Measurements from ENCODE around the gene SCTR.

SCTR gene

GRCh38 chr2:119440873-119441272 is 83.4 kb downstream of the SCTR start:
- no peak for DNase-seq

DNA sequence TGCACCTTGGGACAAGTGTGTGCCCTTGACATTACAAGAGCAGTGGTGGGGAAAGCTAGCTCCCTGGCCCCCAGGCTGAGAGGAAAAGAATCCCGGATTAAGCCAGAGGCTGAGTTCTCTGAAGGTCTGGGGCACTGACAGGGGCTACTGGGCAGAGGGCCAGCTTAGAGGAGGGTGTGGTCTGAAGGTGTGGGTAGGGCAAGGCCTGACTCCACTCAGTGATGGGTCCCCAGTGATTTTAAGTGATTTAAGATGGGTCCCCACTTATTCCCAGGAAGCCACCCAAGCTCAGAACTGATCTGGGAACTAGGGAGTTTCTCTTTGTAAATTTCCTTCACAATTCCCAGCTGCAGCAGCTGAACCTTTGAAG is 83.8 kb downstream of the SCTR start:
- DNase-seq = no peak

DNA sequence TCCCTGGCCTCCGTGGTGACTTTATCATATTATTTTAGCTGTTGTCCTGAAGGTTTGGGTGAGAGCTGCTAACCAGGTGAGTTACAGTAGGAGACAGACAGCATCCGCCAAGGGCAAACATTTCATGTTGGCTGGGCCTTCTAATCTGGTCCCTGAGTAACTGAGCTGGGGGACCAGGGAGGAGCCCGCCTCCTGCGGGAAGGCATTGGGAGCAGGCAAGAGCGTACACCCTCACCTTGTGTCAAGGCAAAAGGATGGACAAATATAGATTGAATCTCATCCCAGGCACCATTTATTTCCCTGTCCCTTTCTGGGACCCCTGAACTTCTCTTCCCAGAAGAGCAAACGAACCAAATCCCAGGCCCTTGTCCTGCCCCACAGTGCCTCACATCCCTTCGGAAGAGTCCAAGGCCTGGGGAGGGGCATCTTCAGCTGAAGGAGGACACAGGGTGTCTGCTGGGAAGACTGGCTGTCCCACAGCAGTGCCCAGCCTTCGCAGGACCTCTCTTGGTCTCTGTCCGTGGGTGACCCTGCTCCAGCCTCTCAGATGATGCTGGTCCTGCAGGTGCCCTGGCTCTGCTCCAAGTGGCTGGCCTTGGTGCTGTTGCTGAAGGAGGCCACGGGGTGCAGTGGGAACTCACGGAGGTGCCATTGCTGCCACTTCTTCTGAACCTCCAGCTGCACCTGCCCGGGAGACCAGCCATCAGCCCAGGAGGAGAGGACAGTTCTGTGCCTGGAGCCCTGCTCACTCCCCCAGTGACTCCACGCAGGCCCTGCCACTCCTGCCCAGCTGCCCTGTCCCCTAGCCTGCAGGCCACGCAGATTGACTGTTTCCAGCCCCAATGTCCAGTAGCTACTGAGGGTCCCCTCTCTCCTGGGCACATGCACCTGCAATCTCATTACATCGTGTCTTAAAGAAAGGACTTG is 84.4 kb downstream of the SCTR start:
- no peak for DNase-seq

GRCh38 chr2:119438726-119439284 is 85.5 kb downstream of the SCTR start:
- no peak for DNase-seq

DNA sequence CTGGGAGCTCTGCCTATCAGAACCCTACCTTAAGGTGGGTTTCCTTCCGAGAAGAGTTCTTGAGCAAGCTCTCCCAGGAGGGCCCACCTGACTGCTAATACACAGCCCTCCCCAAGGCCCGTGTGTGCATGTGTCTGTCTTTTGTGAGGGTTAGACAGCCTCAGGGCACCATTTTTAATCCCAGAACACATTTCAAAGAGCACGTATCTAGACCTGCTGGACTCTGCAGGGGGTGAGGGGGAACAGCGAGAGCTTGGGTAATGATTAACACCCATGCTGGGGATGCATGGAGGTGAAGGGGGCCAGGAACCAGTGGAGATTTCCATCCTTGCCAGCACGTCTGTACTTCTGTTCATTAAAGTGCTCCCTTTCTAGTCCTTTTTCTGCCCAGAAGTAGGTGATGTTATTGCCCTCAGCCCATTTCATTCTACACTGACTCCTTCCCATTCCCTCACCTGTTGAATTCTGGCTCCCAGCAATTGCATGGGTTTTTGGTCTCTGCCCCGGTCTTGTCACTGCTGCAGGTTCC is 86.1 kb downstream of the SCTR start:
- DNase-seq = no peak

DNA sequence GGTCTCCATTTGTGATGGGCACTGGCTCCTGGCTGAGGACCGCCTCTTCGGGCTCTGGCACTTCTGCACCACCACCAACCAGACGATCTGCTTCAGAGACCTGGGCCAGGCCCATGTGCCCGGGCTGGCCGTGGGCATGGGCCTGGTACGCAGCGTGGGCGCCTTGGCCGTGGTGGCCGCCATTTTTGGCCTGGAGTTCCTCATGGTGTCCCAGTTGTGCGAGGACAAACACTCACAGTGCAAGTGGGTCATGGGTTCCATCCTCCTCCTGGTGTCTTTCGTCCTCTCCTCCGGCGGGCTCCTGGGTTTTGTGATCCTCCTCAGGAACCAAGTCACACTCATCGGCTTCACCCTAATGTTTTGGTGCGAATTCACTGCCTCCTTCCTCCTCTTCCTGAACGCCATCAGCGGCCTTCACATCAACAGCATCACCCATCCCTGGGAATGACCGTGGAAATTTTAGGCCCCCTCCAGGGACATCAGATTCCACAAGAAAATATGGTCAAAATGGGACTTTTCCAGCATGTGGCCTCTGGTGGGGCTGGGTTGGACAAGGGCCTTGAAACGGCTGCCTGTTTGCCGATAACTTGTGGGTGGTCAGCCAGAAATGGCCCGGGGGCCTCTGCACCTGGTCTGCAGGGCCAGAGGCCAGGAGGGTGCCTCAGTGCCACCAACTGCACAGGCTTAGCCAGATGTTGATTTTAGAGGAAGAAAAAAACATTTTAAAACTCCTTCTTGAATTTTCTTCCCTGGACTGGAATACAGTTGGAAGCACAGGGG is 87.1 kb downstream of the SCTR start:
- DNase-seq = no peak

- no peak for DNase-seq
Measured at GRCh38 chr2:119435953-119436297, 88.4 kb downstream of the SCTR start.

DNA sequence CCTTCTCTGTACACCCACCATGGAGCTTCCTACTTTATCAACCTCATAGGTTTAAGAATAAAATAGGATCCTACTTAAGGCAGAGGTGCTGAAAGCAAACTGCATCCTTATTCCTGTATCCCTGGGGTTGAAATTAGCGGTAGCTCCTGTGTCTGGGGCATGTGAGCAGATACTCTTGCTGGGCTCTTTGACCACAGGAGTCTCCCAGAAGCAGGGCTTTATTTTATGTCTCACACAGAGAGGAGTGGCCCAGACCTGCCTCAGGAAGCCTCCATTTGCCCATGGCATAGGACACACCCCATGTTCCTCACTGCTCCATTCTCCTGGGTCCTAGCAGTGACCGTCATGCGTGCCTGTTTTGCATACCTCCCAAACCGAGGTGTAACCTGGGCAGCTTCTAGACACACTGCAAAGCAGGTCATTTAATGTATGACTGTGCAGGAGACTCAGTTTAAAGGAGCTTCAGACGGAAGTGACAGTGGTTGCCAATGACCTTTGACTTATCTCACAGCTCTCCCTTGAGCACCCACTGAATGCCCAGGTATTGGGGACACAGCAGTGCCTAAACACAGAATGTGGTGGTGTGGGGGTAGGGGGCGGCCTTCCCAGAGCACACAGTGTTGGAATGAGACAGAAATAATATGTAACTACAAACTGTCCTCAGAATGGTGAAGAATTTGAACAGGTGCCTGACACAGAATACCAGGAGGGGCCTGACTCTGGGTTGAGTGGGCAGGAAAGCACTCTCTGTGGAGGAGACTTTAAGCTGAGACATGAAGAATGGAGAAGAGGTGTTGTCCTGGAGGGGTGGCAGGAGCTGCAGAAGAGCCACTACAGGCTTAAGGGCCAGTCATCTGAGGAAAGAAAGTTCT is 89.0 kb downstream of the SCTR start:
- DNase-seq = no peak

GRCh38 chr2:119434664-119435063 is 89.6 kb downstream of the SCTR start:
- DNase-seq = no peak

DNA sequence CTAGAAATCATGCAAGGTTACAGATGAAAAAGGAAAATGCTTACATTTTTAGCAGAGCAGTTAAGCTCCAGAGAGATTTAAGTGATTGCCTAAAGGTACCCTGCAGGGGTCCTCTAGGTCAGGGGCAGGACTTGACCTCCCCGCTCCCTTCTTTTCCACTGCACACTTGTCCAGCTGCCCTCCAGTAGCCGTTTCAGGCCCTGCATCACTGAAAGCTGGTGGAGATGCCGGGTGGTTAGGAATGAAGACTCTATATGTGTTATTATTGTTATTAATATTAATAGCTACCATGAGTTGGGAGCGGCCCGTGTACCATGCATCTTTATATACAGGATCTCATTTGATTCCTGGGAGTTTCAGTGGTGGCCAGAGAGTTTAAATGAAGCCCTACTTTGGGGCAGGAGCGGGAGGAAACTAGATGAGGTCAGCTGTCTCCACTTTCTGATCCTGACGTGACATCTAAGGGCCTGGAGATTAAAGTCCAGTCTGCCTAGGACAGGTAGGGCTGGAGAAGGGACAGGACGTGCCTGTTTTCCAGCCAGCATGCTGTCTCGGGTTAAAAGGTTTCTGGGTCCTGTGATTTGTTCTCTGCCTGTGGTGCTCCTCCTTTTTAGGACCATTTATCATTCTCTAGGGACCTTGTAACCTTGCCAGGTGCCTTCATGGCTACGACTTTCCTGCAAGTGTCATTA is 90.5 kb downstream of the SCTR start:
- DNase-seq = no peak

DNA sequence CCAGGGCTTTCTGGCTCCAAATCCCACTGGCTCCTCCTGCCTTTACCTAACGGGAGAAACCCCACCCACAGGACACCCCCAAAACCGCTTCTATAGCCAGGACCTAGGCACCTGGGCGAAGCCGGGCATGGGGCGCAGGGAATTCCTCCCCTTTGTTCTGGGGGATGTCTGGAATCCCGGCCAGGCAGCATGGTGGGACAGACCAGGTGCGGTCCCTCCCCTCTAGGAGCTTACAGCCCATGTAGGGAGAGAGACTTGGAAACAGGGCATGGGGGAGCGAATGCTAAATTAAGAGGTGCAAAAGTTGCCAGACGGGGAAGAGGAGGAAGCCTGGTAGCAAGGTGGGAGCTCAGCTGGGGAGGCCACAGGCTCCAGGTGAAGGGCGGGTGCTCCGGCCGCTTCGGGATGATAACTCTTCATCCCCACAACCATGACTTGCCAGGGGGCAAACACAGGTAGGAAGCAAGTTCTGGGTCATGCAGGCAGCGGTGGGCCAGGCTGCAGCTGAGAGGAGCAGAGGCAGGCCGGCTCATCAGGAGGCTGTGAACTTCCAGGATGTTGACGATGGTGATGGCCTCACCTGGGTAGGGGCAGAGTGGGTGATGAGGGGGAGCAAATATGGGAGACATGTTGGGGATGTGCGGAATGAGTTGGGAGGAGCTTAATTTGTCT is 91.3 kb downstream of the SCTR start:
- DNase-seq = no peak

DNA sequence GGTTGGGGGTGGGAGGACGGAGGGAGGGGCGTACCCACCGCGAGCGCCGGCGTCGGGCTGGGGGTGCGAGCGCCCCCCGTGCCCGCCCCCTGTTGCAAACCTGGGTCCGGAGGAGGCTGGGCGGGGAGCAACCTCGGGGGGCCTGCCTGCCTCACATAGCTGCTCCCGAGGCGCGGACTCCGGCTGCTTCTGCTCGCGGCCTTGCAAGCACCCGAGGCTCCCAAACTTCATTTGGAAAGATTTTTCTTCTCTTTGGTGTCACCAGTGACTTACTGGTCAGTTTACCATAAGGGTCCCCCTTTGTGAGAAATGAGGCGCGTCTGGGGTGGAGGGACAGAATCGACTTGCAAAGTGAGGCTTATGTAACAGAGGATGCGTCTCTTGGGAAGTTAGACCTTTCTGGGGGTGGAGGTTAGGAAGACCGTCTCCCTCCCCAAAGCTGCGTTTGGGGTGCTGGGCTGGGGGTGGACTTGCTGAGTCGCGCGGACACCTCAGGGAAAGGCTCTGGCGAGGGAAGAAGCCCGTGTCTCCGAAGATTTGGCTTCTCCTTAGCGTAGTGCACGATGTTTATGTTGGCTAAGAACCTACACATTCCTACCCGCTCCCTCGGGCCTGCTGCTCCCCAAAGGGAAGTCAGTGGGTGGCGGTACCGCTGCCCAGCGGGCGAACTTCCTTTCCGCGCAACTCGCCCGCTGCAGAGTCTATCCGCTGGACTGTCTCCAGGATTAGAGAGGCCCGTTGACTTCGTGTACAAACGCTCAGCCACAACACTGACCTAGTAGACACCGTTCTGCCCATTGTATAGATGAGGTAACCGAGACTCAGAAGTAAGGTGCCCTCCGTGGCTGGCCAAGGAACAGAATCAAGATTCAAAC is 92.1 kb downstream of the SCTR start:
- no peak for DNase-seq

DNA sequence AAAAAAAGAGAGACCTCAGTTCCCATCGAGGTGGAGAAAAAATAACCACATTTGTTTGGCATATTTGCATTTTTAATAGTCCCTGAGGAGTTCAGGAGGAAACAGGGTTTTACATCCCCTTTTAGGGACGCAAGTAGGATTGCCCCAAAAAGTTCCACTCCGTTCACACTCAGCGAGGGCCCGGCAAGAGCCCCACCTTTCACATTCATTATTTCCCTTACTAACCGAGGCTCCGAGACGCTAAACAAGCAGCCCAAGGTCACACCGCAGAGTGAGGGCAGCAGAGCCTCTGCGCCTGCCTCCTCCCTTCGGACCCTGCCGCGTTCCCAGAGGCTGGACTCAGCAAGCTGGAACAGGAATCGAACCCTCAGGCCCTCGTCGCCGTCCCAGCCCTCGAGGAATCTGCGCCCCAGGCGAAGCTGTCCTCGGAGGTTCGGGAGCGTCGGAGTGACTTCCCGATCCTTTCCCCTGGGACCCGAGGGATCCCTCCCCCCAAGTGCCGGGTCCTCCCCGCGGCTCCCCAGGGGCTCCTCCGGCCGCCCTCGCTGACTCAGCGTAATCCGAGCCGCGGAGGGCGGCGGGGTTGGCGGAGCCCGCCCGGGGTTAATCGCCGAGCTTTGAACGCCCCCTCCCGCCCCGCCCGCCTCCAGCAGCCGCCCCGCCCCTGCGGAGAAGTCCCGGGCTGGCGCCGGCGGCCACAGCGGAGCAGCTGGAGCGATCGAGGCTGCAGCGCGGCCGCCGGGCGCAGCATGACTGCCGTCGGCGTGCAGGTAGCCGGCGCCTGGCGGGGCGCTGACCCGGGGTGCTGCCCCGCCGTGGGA is 92.9 kb downstream of the SCTR start, which contains the start of gene TMEM37:
Gene TMEM37, plus strand, starts transcription at position 700 of the 821 bp plus-strand sequence. Its CDS starts 50 bp downstream, at position 750.
- DNase-seq = no peak

- DNase-seq = no peak
Measured at GRCh38 chr2:119430023-119430498, 94.2 kb downstream of the SCTR start.

GRCh38 chr2:119429225-119429981 is 94.9 kb downstream of the SCTR start:
- DNase-seq = no peak

DNA sequence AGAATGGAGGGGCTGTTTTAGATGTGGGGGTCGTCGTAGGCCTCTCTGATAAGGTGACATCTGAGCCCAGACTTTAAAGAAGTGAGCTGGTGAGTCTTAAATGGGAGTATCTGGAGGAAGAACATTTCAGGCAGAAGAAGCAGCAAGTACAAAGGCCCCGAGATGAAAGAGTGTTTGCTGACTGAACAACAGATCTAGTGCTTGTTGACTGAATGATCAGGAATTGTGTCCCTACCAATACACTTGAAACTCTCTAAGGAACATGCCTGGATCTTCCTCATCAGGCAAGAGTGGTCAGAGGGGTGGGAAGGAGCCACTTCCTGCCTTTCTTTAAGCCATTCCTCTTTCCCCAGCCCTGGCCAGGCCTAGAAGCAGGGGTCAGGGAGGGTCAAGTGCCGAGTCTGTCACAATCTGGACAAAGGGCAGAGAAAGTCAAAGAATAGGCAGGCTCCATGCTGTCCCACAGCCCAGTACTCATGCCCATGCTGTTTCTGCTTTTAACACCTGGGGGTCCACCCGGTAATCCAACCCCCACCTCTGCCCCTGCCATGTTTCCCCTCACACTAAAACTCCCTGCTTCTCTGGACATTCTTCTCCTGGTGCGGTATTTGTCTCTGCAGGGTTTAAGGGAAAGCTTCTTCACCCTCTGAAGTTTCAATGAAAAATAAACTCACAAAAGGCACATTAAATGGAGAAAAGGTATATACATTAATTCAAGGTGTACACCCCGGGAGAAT is 95.6 kb downstream of the SCTR start:
- no peak for DNase-seq

DNA sequence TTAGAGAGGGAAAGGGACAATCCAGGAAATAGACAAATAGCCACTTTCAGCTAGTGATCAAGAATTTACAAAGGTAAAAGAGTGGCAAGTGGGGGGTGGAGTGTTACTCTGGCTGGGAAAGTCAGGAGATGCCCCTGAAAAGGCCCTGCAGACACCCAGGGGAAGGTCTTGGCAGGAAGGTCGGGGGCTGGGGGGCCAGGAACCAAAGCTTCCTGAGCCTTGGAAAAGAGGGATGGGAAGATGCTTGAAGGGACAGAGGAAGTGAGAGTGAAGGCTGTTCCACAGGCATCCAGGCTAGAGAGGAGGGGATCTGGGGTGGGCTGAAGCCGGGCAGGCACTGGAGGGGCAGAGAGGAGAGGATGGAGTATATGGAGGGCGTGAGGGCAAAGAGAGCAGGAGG is 96.5 kb downstream of the SCTR start:
- DNase-seq = no peak

All from GDM1 (cell line).